ENCODE results near the gene GPD1.
A peak's percentile ranks its signal among the peaks of the same experiment; 100 is the strongest.

The GPD1 gene

DNA sequence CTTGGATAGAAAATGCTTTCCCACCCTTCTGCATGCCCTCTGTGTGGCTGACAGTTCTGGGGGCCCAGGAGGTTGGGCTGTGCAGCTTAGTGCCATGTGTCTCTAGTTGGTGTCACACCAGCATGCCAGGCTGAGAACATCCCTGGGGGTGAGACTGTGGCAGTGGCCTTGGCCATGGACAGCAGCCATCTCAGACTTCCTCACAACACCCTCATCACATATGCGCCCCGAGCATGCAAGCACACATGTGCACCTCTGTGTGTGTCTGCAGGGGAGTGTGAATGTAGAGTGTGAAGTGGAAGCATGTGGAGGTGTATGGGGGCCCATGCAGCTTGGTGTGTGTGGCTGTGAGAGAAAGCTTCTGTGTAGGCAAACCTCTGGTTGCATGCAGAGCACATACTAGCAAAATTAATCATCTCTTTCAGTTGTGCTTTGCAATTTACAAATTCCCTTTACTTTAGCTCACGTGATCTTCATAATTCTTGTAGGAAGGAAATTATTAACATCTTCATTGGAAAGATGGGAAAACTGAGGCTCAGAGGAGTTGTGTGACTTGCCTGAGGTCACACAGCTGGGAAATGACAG, 38.0 kb upstream of the GPD1 start:
- no peak for DNase-seq (ENCODE audit: low read depth, low spot score)
- H3K4me3 ChIP-seq (ENCODE audit: low read depth, low read length) = no peak overlapping the region
- TF ChIP-seq, protein P1, sequence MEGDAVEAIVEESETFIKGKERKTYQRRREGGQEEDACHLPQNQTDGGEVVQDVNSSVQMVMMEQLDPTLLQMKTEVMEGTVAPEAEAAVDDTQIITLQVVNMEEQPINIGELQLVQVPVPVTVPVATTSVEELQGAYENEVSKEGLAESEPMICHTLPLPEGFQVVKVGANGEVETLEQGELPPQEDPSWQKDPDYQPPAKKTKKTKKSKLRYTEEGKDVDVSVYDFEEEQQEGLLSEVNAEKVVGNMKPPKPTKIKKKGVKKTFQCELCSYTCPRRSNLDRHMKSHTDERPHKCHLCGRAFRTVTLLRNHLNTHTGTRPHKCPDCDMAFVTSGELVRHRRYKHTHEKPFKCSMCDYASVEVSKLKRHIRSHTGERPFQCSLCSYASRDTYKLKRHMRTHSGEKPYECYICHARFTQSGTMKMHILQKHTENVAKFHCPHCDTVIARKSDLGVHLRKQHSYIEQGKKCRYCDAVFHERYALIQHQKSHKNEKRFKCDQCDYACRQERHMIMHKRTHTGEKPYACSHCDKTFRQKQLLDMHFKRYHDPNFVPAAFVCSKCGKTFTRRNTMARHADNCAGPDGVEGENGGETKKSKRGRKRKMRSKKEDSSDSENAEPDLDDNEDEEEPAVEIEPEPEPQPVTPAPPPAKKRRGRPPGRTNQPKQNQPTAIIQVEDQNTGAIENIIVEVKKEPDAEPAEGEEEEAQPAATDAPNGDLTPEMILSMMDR (IDR thresholded peaks at IDR 0.05; ENCODE audit: low read depth, low read length) = no peak
- in situ Hi-C loops (cut with HindIII; ENCODE audit: low sequenced_read_pairs) = no loop called here

DNA sequence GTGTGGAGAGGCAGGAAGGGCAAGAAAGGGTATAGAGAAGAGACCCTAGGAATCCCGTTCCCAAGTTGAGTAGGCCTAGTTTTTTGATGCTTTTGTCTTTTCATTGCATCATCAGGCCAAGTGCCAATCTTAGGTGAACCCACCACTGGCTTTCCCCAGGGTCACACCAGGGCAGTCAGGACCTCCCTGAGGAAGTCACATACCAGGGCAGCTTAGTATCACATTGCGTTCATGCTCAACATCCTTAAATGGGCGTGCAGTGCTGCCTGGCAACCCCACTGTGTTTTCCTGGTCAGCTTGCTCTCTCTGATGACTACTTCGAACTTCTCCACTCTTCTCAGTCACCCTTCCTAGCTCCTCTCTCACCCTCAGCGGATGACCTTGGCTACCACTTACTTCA, 37.4 kb upstream of the GPD1 start:
- TF ChIP-seq, protein P1 (IDR thresholded peaks at IDR 0.05; ENCODE audit: low read depth, low read length) = no peak
- peak; percentile 70 for DNase-seq (ENCODE audit: low read depth, low spot score)
- in situ Hi-C loops (cut with HindIII; ENCODE audit: low sequenced_read_pairs) = no loop called here
- no peak overlapping the region for H3K4me3 ChIP-seq (ENCODE audit: low read depth, low read length)

DNA sequence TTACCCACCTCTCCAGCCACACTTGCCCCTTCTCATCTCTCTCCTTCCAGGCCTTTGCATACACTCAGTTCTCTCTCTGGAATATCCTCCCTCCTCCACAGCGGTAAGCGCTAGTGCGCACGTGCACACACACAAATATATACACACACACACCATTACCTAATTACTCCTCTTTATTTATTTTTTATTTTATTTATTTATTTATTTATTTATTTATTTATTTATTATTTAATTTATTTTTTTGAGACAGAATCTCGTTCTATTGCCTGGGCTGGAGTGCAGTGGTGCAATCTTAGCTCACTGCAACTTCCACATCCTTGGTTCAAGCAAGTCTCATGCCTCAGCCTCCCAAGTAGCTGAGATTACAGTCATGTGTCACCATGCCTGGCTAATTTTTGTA, 34.7 kb upstream of the GPD1 start:
- in situ Hi-C loops (cut with HindIII; ENCODE audit: low sequenced_read_pairs) = no loop called here
- no peak for DNase-seq (ENCODE audit: low read depth, low spot score)
- TF ChIP-seq, protein P1 (IDR thresholded peaks at IDR 0.05; ENCODE audit: low read depth, low read length) = no peak

DNA sequence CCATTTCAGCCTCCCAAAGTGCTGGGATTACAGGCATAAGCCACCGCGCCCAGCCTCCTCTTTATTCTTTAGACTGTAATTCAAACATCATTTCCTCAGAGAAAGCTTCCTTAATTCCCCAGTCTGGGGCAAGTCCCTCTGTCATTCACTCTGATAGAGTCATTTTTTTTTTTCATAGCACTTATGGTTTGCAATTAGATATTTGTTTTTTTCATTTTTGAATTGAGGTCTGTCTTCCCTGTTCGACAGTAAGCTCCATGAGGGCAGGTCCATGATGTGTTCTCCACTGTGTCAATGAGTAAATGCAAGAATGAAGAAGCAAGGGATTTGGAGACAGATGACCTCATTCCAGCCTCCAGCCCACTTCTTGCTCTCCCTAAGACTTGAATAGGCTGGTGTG, 34.3 kb upstream of the GPD1 start:
- no peak overlapping the region for H3K4me3 ChIP-seq (ENCODE audit: low read depth, low read length)
- in situ Hi-C loops (cut with HindIII; ENCODE audit: low sequenced_read_pairs) = no loop called here
- DNase-seq (ENCODE audit: low read depth, low spot score) = no peak
- TF ChIP-seq, protein P1 (IDR thresholded peaks at IDR 0.05; ENCODE audit: low read depth, low read length) = no peak

More for the DNA sequence above, 34.7 kb upstream of the GPD1 start:
- H3K4me3 ChIP-seq (ENCODE audit: low read depth, low read length) = no peak overlapping the region

DNA sequence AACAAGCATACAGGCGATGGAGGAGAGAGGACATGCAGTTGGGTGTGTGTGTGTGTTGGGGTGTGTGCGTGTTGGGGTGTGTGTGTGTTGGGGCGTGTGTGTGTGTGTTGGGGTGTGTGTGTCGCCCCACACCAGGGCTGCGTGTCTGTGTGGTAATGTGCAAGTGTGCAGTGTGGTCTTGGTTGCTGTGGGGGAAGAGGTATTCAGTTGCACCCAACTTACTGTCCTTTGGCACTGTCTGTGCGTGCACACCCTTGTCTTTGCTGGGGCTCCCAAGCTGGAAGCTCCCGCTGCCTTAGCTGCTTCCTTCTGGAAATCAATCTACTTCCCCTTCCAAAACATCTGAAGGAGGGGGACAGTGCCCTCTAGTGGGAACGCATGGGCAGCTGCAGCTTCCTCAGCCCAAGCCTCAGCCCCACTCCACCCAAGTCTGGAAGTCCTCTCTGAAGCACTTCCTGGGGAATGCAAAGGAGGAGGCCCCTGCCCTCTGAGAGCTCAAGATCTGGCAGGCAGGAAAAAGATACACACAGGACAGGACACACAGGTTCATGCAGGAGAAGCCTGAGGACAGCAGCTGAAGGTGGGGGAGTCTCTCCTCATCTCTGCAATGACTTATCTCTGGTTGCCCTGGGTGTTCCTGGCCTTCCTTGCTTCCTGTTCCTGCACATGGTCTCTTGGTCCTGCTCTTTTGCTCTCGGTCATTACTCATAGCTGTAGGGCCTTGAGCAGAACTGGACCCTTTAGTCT, 33.3 kb upstream of the GPD1 start:
- in situ Hi-C loops (cut with HindIII; ENCODE audit: low sequenced_read_pairs) = no loop called here
- TF ChIP-seq, protein P1 (IDR thresholded peaks at IDR 0.05; ENCODE audit: low read depth, low read length) = peak; percentile 98
- no peak overlapping the region for H3K4me3 ChIP-seq (ENCODE audit: low read depth, low read length)
- peak; percentile 83 for DNase-seq (ENCODE audit: low read depth, low spot score)

DNA sequence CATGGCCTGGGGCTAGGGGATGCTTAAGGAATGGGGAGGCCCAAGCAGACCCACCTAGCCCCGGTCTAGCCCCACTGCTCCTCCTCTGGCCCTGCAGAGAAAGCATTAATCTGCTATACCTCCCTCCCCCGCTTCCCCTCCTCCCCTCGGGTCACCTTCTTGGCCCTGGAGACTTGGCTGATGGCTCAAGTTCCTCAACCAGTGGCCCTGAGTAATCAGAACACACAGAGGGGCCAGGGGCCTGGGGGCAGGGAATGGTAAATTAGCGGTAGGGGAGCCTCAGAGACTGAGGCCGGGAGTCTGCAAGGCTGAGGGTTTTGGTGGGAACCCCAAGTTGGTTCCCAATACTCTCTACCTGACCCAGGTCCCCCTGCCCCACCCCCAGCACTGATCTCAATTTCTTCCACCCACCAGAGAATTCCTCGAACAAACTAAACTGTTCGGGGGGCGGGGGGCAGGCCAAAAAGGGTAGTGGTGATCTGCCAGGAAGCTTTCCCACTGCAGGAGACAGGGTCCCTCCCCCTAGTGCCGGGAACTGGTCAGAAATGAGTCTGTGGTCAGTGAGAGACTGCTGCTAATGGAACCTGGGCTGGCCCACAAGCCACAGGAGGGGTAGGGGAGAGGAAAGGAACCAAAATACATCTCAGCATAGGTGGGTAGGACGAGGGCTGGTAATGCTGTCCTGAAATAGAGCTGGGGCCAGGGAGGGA, 31.5 kb upstream of the GPD1 start:
- TF ChIP-seq, protein P1 (IDR thresholded peaks at IDR 0.05; ENCODE audit: low read depth, low read length) = no peak
- in situ Hi-C loops (cut with HindIII; ENCODE audit: low sequenced_read_pairs) = no loop called here
- H3K4me3 ChIP-seq (ENCODE audit: low read depth, low read length) = no peak overlapping the region
- DNase-seq (ENCODE audit: low read depth, low spot score) = no peak
